OCI-LY3 (cell line): ENCODE measurements around the gene OGA.

Experiments
- EZH2phosphoT487 ChIP-seq: fragments of 200-600 bp; shearing (Covaris generic); IDR thresholded peaks from 2 replicates; pipeline ENCODE4 v1.6.1; 2018; ENCODE audit warnings: antibody characterized with exemption, mixed run types, low read depth
- TF ChIP-seq, protein P1 (sequence below): fragments of 200-600, 300-600 bp; sonication (generic); IDR thresholded peaks from 2 replicates; pipeline ENCODE4 v1.5.1; 2014; ENCODE audit warnings: antibody characterized with exemption, low read length, low read depth

DNA sequence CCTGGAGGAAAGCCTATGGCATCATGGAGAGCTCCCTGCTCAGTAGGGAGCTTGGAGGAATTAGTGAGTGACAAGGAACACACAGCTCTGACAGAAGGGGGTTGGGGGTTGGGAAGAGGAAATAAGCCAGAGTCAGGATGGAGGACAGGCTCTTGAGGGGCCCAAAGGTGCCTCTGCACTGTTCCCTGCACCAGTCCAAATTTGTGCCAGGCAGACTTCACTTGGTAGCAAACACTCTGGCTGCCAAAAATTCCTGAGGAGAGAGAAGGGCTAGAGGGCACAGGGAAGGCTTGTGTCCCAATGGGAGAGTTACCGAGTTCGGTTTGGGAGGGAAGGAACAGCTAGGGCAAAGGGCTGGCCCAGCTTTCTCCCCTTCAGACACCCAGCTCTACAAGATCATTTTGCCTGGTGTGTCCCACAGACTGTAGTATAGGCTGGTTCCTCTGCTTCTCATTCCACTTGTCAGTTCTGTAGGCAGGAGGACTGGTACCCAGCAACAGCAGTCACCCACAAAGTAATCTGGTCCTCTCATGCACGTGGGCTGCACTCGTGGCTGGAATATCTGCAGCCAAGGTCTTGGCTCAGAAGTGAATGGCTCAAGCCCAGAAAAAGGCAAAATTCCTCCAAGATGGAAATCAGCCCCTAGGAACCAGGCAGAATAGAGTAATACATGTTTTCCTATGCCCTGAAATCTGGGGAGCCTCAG is 33.3 kb upstream of the OGA start:
- TF ChIP-seq, protein P1, sequence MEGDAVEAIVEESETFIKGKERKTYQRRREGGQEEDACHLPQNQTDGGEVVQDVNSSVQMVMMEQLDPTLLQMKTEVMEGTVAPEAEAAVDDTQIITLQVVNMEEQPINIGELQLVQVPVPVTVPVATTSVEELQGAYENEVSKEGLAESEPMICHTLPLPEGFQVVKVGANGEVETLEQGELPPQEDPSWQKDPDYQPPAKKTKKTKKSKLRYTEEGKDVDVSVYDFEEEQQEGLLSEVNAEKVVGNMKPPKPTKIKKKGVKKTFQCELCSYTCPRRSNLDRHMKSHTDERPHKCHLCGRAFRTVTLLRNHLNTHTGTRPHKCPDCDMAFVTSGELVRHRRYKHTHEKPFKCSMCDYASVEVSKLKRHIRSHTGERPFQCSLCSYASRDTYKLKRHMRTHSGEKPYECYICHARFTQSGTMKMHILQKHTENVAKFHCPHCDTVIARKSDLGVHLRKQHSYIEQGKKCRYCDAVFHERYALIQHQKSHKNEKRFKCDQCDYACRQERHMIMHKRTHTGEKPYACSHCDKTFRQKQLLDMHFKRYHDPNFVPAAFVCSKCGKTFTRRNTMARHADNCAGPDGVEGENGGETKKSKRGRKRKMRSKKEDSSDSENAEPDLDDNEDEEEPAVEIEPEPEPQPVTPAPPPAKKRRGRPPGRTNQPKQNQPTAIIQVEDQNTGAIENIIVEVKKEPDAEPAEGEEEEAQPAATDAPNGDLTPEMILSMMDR, result no peak
- no peak for TF ChIP-seq EZH2phosphoT487
